HepG2 (cell line): ENCODE measurements around the gene RBCK1. TPM values are rescaled to one million over a fixed set of nuclear protein-coding genes. Genes with fewer than 3 reads are reported as not detected.
A peak's percentile ranks its signal among the peaks of the same experiment; 100 is the strongest.

Experiments
- CCAR2 ChIP-seq: fragments of 200-400 bp; formaldehyde crosslinking; optimal IDR thresholded peaks from 2 replicates; pipeline ENCODE3; 2018; ENCODE audit warnings: low read depth, mild to moderate bottlenecking, low read length, moderate library complexity
- EHMT2 ChIP-seq: fragments of 200-600 bp; sonication (generic); IDR thresholded peaks from 2 replicates; pipeline ENCODE4 v1.7.0; 2017; ENCODE audit warnings: antibody characterized with exemption, low read depth, low read length, borderline replicate concordance
- HNF4A ChIP-seq: sonication (generic); formaldehyde crosslinking; IDR thresholded peaks from 2 replicates; pipeline ENCODE4 v1.4.0; 2020; ENCODE audit warnings: missing genetic modification reagents
- MYNN ChIP-seq: sonication (generic); formaldehyde crosslinking; IDR thresholded peaks from 2 replicates; pipeline ENCODE4 v1.4.0; 2020; ENCODE audit warnings: mild to moderate bottlenecking, low read depth, missing genetic modification reagents
- NFIC ChIP-seq: IDR thresholded peaks from 2 replicates; pipeline ENCODE4 v1.6.1; 2012; ENCODE audit warnings: mild to moderate bottlenecking, low read length, inconsistent platforms
- PBX2 ChIP-seq: IDR thresholded peaks from 2 replicates; pipeline ENCODE4 v1.6.1; 2016; ENCODE audit warnings: control low read depth
- REXO4 ChIP-seq: sonication (generic); formaldehyde crosslinking; IDR thresholded peaks from 2 replicates; pipeline ENCODE4 v1.8.0; 2022; ENCODE audit warnings: missing genetic modification reagents, mild to moderate bottlenecking, borderline replicate concordance
- TAF1 ChIP-seq: sonication (generic); formaldehyde crosslinking; IDR thresholded peaks from 2 replicates; pipeline ENCODE4 v1.4.0; 2020; ENCODE audit warnings: missing genetic modification reagents
- TBL1XR1 ChIP-seq: fragments of 150-350 bp; IDR thresholded peaks from 2 replicates; pipeline ENCODE4 v1.6.1; 2014; ENCODE audit warnings: borderline replicate concordance, low read length; ENCODE audit not compliant: partially characterized antibody
- ZBTB44 ChIP-seq: sonication (generic); formaldehyde crosslinking; IDR thresholded peaks from 2 replicates; pipeline ENCODE4 v1.4.0; 2020; ENCODE audit warnings: missing genetic modification reagents
- ZC3H13 ChIP-seq: sonication (generic); formaldehyde crosslinking; IDR thresholded peaks from 2 replicates; pipeline ENCODE4 v1.8.1; 2023; ENCODE audit warnings: mild to moderate bottlenecking, missing genetic modification reagents, moderate library complexity
- ZNF33A ChIP-seq: sonication (generic); formaldehyde crosslinking; IDR thresholded peaks from 2 replicates; pipeline ENCODE4 v1.5.1; 2020; ENCODE audit warnings: missing genetic modification reagents, mild to moderate bottlenecking, moderate library complexity, borderline replicate concordance
- ZNF616 ChIP-seq: sonication (generic); formaldehyde crosslinking; IDR thresholded peaks from 2 replicates; pipeline ENCODE4 v1.5.0; 2020; ENCODE audit warnings: low read depth, mild to moderate bottlenecking, missing genetic modification reagents
- ZNF652 ChIP-seq: IDR thresholded peaks from 2 replicates; pipeline ENCODE4 v1.6.1; 2016; ENCODE audit warnings: low read depth, borderline replicate concordance
- ZNF83 ChIP-seq: sonication (generic); formaldehyde crosslinking; IDR thresholded peaks from 2 replicates; pipeline ENCODE4 v1.4.0; 2020; ENCODE audit warnings: missing genetic modification reagents, mild to moderate bottlenecking, borderline replicate concordance
- ZNF878 ChIP-seq: sonication (generic); formaldehyde crosslinking; IDR thresholded peaks from 2 replicates; pipeline ENCODE4 v1.8.1; 2023; ENCODE audit warnings: mild to moderate bottlenecking, missing genetic modification reagents, moderate library complexity
- polyA plus RNA-seq, 8 experiments: library from polyadenylated mRNA; depleted of rRNA in 3 of 8; stranded (reverse) in 7 of 8; unstranded in 1 of 8; fragments of >200 nt; fragmentation: Illumina TruSeq in 4 of 8; extraction: Trizol in 4 of 8; gene quantifications; 2 replicates each; pipeline versions ENCODE4 v1.2.1 to v1.2.3, GENCODE V29; 2011 to 2016; ENCODE audit warnings: low read depth in 4 of 8, missing spikeins in 1 of 8, mixed read lengths in 1 of 8; ENCODE audit not compliant: insufficient read depth in 1 of 8
- total RNA-seq, 5 experiments: library from RNA; depleted of rRNA; stranded (reverse); fragments of >200 nt; fragmentation: Illumina TruSeq; extraction: Trizol; gene quantifications; 2 replicates each; pipeline ENCODE4 v1.2.3, GENCODE V29; 2016; ENCODE audit warnings: low read depth in 1 of 5
- TF ChIP-seq, protein P1 (sequence below): sonication (generic); formaldehyde crosslinking; IDR thresholded peaks from 2 replicates; pipeline ENCODE4 v1.5.1; 2020; ENCODE audit warnings: mild to moderate bottlenecking, missing genetic modification reagents, borderline replicate concordance
- TF ChIP-seq, protein P2 (sequence below): sonication (generic); formaldehyde crosslinking; IDR thresholded peaks from 2 replicates; pipeline ENCODE4 v1.5.1; 2020; ENCODE audit warnings: mild to moderate bottlenecking, moderate library complexity, missing genetic modification reagents

Gene RBCK1
- total and polyA plus RNA-seq, 2 of the 13 experiments (the other 11 are each of a cell fraction or from before 2014, with no cell fraction given) = 149 to 215 TPM

GRCh38 chr20:363319-364078, 44.6 kb upstream of the RBCK1 start (continued):
- TF ChIP-seq ZNF33A (CRISPR knock-in tag) = no peak
- TF ChIP-seq TAF1 (CRISPR knock-in tag) = no peak
- TF ChIP-seq REXO4 (CRISPR knock-in tag) = no peak
- TF ChIP-seq ZNF83 = no peak
- TF ChIP-seq EHMT2 = no peak
- no peak for TF ChIP-seq ZNF878
- TF ChIP-seq ZBTB44 (CRISPR knock-in tag) = no peak
- TF ChIP-seq NFIC = no peak
- TF ChIP-seq CCAR2 = no peak
- TF ChIP-seq ZC3H13 (CRISPR knock-in tag) = no peak
- no peak for TF ChIP-seq ZNF616
- no peak for TF ChIP-seq TBL1XR1
- no peak for TF ChIP-seq MYNN (CRISPR knock-in tag)
- TF ChIP-seq HNF4A (CRISPR knock-in tag) = no peak
- TF ChIP-seq, protein P1, sequence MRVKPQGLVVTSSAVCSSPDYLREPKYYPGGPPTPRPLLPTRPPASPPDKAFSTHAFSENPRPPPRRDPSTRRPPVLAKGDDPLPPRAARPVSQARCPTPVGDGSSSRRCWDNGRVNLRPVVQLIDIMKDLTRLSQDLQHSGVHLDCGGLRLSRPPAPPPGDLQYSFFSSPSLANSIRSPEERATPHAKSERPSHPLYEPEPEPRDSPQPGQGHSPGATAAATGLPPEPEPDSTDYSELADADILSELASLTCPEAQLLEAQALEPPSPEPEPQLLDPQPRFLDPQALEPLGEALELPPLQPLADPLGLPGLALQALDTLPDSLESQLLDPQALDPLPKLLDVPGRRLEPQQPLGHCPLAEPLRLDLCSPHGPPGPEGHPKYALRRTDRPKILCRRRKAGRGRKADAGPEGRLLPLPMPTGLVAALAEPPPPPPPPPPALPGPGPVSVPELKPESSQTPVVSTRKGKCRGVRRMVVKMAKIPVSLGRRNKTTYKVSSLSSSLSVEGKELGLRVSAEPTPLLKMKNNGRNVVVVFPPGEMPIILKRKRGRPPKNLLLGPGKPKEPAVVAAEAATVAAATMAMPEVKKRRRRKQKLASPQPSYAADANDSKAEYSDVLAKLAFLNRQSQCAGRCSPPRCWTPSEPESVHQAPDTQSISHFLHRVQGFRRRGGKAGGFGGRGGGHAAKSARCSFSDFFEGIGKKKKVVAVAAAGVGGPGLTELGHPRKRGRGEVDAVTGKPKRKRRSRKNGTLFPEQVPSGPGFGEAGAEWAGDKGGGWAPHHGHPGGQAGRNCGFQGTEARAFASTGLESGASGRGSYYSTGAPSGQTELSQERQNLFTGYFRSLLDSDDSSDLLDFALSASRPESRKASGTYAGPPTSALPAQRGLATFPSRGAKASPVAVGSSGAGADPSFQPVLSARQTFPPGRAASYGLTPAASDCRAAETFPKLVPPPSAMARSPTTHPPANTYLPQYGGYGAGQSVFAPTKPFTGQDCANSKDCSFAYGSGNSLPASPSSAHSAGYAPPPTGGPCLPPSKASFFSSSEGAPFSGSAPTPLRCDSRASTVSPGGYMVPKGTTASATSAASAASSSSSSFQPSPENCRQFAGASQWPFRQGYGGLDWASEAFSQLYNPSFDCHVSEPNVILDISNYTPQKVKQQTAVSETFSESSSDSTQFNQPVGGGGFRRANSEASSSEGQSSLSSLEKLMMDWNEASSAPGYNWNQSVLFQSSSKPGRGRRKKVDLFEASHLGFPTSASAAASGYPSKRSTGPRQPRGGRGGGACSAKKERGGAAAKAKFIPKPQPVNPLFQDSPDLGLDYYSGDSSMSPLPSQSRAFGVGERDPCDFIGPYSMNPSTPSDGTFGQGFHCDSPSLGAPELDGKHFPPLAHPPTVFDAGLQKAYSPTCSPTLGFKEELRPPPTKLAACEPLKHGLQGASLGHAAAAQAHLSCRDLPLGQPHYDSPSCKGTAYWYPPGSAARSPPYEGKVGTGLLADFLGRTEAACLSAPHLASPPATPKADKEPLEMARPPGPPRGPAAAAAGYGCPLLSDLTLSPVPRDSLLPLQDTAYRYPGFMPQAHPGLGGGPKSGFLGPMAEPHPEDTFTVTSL (CRISPR knock-in tag) = no peak
- peak; percentile 49; the same call in 1 of the 2 replicates for TF ChIP-seq PBX2 (CRISPR knock-in tag)
- no peak for TF ChIP-seq ZNF652 (CRISPR knock-in tag)
- TF ChIP-seq, protein P2, sequence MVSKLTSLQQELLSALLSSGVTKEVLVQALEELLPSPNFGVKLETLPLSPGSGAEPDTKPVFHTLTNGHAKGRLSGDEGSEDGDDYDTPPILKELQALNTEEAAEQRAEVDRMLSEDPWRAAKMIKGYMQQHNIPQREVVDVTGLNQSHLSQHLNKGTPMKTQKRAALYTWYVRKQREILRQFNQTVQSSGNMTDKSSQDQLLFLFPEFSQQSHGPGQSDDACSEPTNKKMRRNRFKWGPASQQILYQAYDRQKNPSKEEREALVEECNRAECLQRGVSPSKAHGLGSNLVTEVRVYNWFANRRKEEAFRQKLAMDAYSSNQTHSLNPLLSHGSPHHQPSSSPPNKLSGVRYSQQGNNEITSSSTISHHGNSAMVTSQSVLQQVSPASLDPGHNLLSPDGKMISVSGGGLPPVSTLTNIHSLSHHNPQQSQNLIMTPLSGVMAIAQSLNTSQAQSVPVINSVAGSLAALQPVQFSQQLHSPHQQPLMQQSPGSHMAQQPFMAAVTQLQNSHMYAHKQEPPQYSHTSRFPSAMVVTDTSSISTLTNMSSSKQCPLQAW (CRISPR knock-in tag) = no peak
